SW480 (cell line): Measurements from ENCODE around the gene ATOSA.
A peak's percentile ranks its signal among the peaks of the same experiment; 100 is the strongest.

Source experiments
- DNase-seq: peaks from one replicate; pipeline ENCODE4 v3.0.0-alpha.2; 2016; ENCODE audit warnings: low spot score

ATOSA gene

GRCh38 chr15:52682200-52682599 lies 3.0 kb upstream of the ATOSA start:
- no peak for DNase-seq

GRCh38 chr15:52681441-52681840 lies 2.3 kb upstream of the ATOSA start:
- no peak for DNase-seq

GRCh38 chr15:52680761-52681160 lies 1.6 kb upstream of the ATOSA start:
- no peak for DNase-seq

GRCh38 chr15:52680041-52680391 lies 828 bp upstream of the ATOSA start:
- DNase-seq = no peak

- peak; percentile 55 for DNase-seq
Measured at GRCh38 chr15:52678468-52679231, 538 bp downstream of the ATOSA start.

DNA sequence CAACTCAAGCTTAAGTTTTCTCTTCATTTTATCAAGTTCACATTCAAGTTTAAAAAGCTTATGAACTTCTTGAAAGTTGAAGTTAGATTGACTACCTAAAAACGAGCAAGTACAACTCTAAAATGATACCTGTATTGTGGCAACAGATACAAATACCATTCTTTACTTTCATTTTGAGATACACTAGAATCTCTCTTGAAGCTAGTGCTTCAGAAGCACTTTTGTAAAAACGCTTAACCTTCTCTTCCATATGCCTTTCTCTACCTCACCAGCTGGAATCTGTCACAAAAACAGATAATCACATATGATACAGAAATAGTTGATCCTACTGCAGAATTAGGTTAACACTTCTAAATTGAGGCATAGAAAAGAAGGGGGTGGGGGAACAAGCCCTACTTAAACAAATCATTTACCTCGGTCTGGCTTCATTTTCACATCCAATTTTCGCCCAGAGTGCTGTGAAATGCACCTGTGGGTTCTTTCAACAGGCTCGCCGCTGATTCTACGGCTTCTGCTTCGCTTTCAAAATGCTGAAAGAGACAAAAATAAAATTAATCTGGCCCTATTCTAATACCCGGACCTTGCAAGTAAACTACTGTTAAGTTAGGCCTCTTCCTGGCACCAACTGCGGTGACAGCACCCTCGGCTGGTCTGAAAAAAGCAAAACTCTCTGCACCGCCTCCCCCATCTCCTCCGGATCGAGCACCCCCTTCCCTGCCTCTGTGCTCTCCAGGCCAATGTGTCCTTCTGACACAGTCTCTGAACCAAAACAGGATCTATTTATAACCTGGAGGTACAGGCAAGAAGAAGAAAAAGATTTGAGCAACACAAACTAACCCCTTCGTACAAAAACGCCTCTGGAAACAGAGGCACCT lies 1.4 kb downstream of the ATOSA start:
- DNase-seq = peak; percentile 59

- no peak for DNase-seq
Measured at GRCh38 chr15:52674831-52675230, 4.4 kb downstream of the ATOSA start.

- no peak for DNase-seq
Measured at GRCh38 chr15:52673734-52674133, 5.5 kb downstream of the ATOSA start.

DNA sequence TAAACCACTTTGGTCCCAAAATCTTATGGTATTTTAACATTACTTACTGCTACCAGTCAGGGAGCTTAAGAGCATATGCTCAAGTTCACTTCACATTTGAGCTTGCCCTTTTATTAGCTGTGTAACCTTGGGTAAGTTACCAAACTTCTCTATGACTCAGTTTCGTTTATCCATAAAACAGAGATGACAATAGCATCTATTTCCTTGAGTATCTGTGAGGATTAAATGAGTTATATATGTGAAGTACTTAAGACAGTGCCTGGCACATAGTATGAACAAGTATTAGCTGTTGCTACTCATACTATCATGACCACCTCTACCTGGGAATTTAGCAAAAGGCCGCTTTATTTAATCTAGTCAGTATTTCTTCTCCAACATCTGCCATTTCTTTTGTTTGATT lies 5.9 kb downstream of the ATOSA start:
- no peak for DNase-seq

DNA sequence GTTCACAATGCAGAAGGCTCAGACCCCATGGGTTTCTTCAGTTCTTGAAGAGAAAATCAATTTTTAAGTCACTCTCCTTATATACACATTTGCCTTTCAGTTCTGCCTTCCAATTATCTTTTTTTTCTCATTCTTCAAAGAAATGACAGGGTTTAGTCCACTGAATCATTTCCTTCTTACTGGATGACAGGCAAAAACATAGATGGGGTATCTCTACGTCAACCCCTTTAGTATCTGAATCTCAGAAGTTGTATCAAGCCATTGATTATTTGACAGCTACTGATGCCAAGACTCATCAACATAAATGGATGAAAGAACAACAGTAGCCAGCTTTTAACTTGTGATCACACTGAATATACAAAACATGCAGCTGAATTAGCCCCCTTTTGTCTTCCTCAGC lies 6.5 kb downstream of the ATOSA start:
- DNase-seq = no peak

- no peak for DNase-seq
Measured at GRCh38 chr15:52670087-52670486, 9.1 kb downstream of the ATOSA start.

- no peak for DNase-seq
Measured at GRCh38 chr15:52668133-52668532, 11.1 kb downstream of the ATOSA start.

DNA sequence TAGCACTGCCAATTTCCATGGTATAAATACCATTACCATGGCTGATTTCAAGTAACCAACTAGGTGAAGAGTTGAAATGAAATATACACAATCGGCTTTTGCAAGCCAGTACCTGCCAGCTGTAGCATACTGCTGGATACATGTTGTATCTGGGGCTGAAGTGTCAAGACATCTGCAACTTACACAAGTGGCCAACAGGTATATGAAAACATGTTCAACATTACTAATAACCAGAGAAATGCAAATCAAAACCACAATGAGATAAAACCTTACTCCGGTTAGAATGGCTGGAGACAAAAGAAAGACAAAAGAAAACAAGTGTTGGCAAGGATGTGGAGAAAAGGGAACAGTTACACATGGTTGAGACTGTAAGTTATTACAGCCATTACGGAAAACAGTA lies 11.6 kb downstream of the ATOSA start:
- DNase-seq = no peak

DNA sequence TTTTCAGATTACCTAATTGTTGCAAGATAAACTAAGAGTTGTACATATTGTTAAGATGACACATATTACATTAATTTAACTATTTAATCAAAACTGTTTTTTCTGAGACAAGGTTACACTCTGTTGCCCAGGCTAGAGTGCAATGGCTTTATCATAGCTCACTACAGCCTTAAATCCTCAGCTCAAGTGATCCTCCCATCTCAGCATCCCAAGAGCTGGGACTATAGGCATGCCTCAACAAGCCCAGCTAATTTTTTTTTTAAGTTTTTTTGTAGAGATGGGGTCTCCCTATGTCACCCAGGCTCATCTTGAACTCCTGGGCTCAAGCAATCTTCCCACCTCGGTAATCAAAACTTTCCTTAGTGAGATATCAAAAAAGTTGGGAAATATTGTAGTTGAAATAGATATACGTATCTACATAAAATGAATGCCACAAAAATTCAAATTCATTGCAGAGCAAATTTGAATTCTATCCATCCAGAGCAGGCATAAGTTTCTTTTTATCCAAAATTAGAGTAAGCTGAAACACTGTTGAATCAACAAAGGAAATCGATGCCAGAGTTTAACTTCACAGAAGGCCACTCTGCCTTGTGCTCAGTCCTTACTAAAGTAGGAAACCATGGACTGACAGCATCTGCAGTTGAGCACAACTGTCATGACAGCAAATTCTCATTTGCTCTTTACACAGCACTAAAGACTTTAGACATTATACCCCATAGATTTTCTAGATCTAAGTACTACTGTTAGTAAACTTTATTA lies 15.5 kb downstream of the ATOSA start:
- DNase-seq = no peak

GRCh38 chr15:52661909-52662308 lies 17.3 kb downstream of the ATOSA start:
- DNase-seq = no peak

DNA sequence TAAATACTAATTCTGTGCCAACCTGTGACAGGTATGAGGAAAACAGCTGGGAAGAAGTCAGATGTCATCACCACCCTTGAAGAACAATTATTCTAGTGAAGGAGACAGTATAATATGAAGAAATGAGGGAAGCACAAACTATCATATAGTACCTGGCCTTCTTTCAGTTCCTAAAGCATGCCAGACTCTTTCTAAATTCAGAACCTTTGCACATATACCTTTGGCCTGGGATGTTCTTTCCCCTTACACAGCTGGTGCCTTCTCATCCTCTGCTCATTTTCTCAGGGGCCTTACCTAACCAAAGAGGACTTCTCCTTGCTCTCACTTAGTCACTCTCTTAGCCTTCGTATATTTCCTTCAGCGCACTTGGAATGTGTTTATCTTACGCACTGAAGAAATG lies 19.0 kb downstream of the ATOSA start:
- DNase-seq = no peak

- DNase-seq = no peak
Measured at GRCh38 chr15:52658955-52659354, 20.2 kb downstream of the ATOSA start.

- DNase-seq = no peak
Measured at GRCh38 chr15:52657338-52657737, 21.9 kb downstream of the ATOSA start.

DNA sequence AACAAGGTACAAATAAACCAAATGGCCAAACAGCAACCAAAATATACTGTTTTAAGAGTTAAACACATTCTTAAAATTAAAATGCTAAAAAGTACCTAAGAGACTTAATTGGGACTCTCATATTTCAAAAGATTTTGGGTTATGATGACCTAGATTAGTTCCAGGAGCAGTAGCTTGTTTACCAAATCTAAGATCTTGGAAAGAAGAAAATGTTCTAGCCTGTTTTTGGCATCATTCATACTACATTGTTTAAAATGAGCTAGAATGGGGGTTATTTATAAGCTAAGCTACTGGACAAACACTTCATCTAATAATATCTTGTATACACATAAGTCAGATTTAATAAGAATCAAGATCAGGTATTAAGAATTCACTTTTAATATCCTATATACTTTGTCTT lies 22.8 kb downstream of the ATOSA start:
- no peak for DNase-seq

- no peak for DNase-seq
Measured at GRCh38 chr15:52653431-52653964, 25.7 kb downstream of the ATOSA start.

DNA sequence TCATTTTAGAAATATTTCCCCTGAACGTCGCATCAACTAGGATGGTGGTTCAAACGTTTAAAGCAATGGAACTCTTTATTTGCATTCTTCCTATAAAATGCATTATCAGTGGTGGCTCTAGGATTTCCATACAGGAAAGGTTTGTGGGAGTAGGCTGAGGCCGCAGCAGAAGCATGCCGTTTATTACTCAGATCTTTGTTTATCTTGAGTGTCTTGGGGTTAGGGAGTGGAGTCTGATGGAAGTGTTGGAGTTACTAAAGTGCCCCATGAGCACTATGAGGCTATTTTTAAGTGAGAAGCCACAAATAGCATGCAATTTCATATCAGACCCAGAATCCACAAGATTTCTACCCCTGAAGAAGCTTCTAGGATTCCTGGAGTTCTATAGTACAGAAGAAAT lies 26.2 kb downstream of the ATOSA start:
- DNase-seq = no peak

GRCh38 chr15:52652286-52652685 lies 26.9 kb downstream of the ATOSA start:
- no peak for DNase-seq

DNA sequence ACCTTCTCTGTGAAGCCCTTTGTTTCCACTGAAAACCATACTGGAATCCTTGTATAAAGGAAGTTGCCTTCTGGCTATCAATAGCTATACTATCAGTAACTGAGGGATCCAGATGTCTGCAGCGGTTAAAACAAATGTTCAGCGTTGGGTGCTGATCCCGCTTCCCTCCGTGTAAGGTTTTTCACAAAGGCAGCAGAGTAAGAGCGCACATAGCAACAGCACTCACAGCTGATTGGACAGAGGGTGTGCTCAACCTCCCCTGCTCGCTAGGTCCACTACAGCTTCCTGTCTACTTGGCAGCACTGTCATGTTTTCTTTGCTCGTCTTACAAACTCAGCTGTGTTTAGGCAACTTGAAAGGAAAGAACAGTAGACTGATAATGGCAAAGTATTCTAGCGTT lies 27.3 kb downstream of the ATOSA start:
- peak; percentile 16 for DNase-seq
